ENCODE measurements around the gene FAM81B. TPM values are rescaled to one million over a fixed set of nuclear protein-coding genes. Genes with fewer than 3 reads are reported as not detected.

FAM81B gene
- total and polyA plus RNA-seq, 2 of the 4 experiments (the other 2 are of a cell fraction), result not detected

- DNase-seq, result no peak
- dilution Hi-C loops (cut with HindIII; ENCODE audit: low sequenced_read_pairs, unreplicated experiment) (no loop called here), intact Hi-C loops (cut with micrococcal nuclease) (no loop called here), in situ Hi-C loops (cut with MboI; ENCODE audit: low sequenced_read_pairs) (no loop called here)
- Histone ChIP-seq H3K79me1 (ENCODE audit: low read depth in 1 of 2, low read length in 2 of 2) (no peaks in the 10 kb centered on the region), H3K14ac (replicated peaks; ENCODE audit: low read depth, low read length) (no peak overlapping the region), H3K9me3 (ENCODE audit: control insufficient read depth, insufficient read depth, low read length) (no peaks in the 10 kb centered on the region), H3K9me1 (ENCODE audit: insufficient read depth, low read length) (no peaks in the 10 kb centered on the region), H3K9ac (ENCODE audit: low read depth, low read length) (no peak overlapping the region), H3K23ac (ENCODE audit: low read depth, low read length) (no peak overlapping the region), H3K18ac (ENCODE audit: low read depth, low read length) (no peak overlapping the region), H3K4me1 (ENCODE audit: control insufficient read depth, insufficient read depth, low read length) (0 out of 2 replicates have a peak, but pooled peaks cover 2% of the 10 kb centered on the region), H3K27ac (ENCODE audit: insufficient read depth, low read length) (no peak overlapping the region), H2BK15ac (ENCODE audit: low read depth, low read length) (no peak overlapping the region), H3K4me3 (ENCODE audit: insufficient read depth, low read depth, low read length) (no peak overlapping the region), H2BK120ac (ENCODE audit: low read depth, low read length) (no peak overlapping the region), H4K20me1 (ENCODE audit: insufficient read depth, low read length) (no peaks in the 10 kb centered on the region), H3K4me2 (ENCODE audit: low read depth, low read length) (no peak overlapping the region), H4K8ac (ENCODE audit: low read depth in 2 of 2, low read length in 2 of 2) (no peak overlapping the region), H2AK5ac (ENCODE audit: low read depth, low read length) (no peak overlapping the region), H4K91ac (ENCODE audit: insufficient read depth, low read depth, low read length) (no peak overlapping the region), H4K5ac (ENCODE audit: low read depth, low read length) (no peak overlapping the region), H3K27me3 (ENCODE audit: control insufficient read depth, insufficient read depth, low read length) (no peaks in the 10 kb centered on the region; the same call in 1 of the 2 replicates), H3K36me3 (ENCODE audit: control insufficient read depth, insufficient read depth, low read length) (no peaks in the 10 kb centered on the region), H2AK9ac (replicated peaks; ENCODE audit: low read depth, low read length, poor library complexity) (no peak overlapping the region), H2BK5ac (ENCODE audit: low read depth, low read length, poor library complexity, severe bottlenecking) (no peak overlapping the region), H3K4ac (ENCODE audit: low read depth, low read length) (no peak overlapping the region), H2BK20ac (ENCODE audit: low read depth, low read length) (no peak overlapping the region), H2AFZ (replicated peaks; ENCODE audit: low read length, poor library complexity) (no peak overlapping the region), H3K56ac (ENCODE audit: extremely low read depth, insufficient read depth, low read length) (no peak overlapping the region)
- ChIA-PET CTCF (no interaction called here), POLR2A (ENCODE audit: unreplicated experiment) (no interaction called here)
- no peak for TF ChIP-seq RCOR1 (IDR thresholded peaks at IDR 0.05; ENCODE audit: insufficient replicate concordance, low read length)
- TF ChIP-seq, protein P1, sequence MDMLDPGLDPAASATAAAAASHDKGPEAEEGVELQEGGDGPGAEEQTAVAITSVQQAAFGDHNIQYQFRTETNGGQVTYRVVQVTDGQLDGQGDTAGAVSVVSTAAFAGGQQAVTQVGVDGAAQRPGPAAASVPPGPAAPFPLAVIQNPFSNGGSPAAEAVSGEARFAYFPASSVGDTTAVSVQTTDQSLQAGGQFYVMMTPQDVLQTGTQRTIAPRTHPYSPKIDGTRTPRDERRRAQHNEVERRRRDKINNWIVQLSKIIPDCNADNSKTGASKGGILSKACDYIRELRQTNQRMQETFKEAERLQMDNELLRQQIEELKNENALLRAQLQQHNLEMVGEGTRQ (IDR thresholded peaks at IDR 0.05; ENCODE audit: low read depth, low read length), result no peak
- TF ChIP-seq CHD1 (IDR thresholded peaks at IDR 0.05; ENCODE audit: low read depth, low read length), result no peak
- no peak for TF ChIP-seq MAZ (IDR thresholded peaks at IDR 0.05; ENCODE audit: borderline replicate concordance, low read depth, low read length)
- no peak for TF ChIP-seq MXI1 (IDR thresholded peaks at IDR 0.05; ENCODE audit: borderline replicate concordance, low read depth, low read length)
- no peak for TF ChIP-seq POLR2A (IDR thresholded peaks at IDR 0.05; ENCODE audit: low read depth, low read length)
- no peak for TF ChIP-seq CEBPB (IDR thresholded peaks at IDR 0.05; ENCODE audit: low read depth, low read length)
- TF ChIP-seq, protein P2, sequence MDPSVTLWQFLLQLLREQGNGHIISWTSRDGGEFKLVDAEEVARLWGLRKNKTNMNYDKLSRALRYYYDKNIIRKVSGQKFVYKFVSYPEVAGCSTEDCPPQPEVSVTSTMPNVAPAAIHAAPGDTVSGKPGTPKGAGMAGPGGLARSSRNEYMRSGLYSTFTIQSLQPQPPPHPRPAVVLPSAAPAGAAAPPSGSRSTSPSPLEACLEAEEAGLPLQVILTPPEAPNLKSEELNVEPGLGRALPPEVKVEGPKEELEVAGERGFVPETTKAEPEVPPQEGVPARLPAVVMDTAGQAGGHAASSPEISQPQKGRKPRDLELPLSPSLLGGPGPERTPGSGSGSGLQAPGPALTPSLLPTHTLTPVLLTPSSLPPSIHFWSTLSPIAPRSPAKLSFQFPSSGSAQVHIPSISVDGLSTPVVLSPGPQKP (IDR thresholded peaks at IDR 0.05; ENCODE audit: borderline replicate concordance, low read depth, low read length), result no peak
- TF ChIP-seq SMC3 (IDR thresholded peaks at IDR 0.05; ENCODE audit: low read depth, low read length), result no peak
- TF ChIP-seq RAD21 (IDR thresholded peaks at IDR 0.05; ENCODE audit: low read length), result no peak
- no peak for TF ChIP-seq FOS (IDR thresholded peaks at IDR 0.05; ENCODE audit: low read depth, low read length)
- TF ChIP-seq, protein P3, sequence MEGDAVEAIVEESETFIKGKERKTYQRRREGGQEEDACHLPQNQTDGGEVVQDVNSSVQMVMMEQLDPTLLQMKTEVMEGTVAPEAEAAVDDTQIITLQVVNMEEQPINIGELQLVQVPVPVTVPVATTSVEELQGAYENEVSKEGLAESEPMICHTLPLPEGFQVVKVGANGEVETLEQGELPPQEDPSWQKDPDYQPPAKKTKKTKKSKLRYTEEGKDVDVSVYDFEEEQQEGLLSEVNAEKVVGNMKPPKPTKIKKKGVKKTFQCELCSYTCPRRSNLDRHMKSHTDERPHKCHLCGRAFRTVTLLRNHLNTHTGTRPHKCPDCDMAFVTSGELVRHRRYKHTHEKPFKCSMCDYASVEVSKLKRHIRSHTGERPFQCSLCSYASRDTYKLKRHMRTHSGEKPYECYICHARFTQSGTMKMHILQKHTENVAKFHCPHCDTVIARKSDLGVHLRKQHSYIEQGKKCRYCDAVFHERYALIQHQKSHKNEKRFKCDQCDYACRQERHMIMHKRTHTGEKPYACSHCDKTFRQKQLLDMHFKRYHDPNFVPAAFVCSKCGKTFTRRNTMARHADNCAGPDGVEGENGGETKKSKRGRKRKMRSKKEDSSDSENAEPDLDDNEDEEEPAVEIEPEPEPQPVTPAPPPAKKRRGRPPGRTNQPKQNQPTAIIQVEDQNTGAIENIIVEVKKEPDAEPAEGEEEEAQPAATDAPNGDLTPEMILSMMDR (conservative IDR thresholded peaks at IDR 0.05; ENCODE audit: low read depth, low read length), result no peak
- no peak for TF ChIP-seq MAFK (IDR thresholded peaks at IDR 0.05; ENCODE audit: low read depth, low read length)
- no peak for TF ChIP-seq BHLHE40 (IDR thresholded peaks at IDR 0.05; ENCODE audit: low read depth, low read length)
- no TSS peak for BruUV-seq (replicated peaks)
- ATAC-seq (ENCODE audit: low read depth), result no peak
Measured at GRCh38 chr5:95448789-95449188, 57.6 kb downstream of the FAM81B start.

All from IMR-90 (cell line).